ENCODE results near the gene STX10.

Gene STX10

GRCh38 chr19:13100841-13101589, 49.2 kb downstream of the STX10 start:
- Histone ChIP-seq H3K27ac (ENCODE audit: insufficient read depth, low read length, poor library complexity, severe bottlenecking) (peak overlapping the region; percentile 40), H3K4me3 (ENCODE audit: insufficient read depth, low read depth, low read length, poor library complexity, severe bottlenecking) (peak overlapping the region; percentile 63), H3K27me3 (replicated peaks; ENCODE audit: control insufficient read depth, insufficient read depth, low read length, poor library complexity, severe bottlenecking) (peaks cover 19% of the 10 kb centered on the region), H3K36me3 (ENCODE audit: control insufficient read depth, insufficient read depth, low read length) (no peaks in the 10 kb centered on the region), H3K4me1 (ENCODE audit: control insufficient read depth, insufficient read depth, low read length, poor library complexity, severe bottlenecking) (peaks cover 80% of the 10 kb centered on the region), H3K9me3 (ENCODE audit: control insufficient read depth, low read length) (no peaks in the 10 kb centered on the region)
- DNase-seq, result no peak

- H3K27ac ChIP-seq (ENCODE audit: insufficient read depth, low read length, poor library complexity, severe bottlenecking), result peak overlapping the region; percentile 85
- H3K27me3 ChIP-seq (replicated peaks; ENCODE audit: control insufficient read depth, insufficient read depth, low read length, poor library complexity, severe bottlenecking), result peaks cover 26% of the 10 kb centered on the region
- H3K4me1 ChIP-seq (ENCODE audit: control insufficient read depth, insufficient read depth, low read length, poor library complexity, severe bottlenecking), result peaks cover 85% of the 10 kb centered on the region
- H3K4me3 ChIP-seq (ENCODE audit: insufficient read depth, low read depth, low read length, poor library complexity, severe bottlenecking), result no peak overlapping the region
- H3K36me3 ChIP-seq (ENCODE audit: control insufficient read depth, insufficient read depth, low read length), result no peaks in the 10 kb centered on the region
- peak in 2 of 3 donors; percentile 59 to 66 for DNase-seq
- H3K9me3 ChIP-seq (ENCODE audit: control insufficient read depth, low read length), result no peaks in the 10 kb centered on the region
Measured at GRCh38 chr19:13100031-13100588, 50.1 kb downstream of the STX10 start.

- peak; percentile 69 to 72 (median 71) for DNase-seq
- Histone ChIP-seq H3K4me3 (ENCODE audit: insufficient read depth, low read depth, low read length, poor library complexity, severe bottlenecking) (peak overlapping the region; percentile 40), H3K4me1 (ENCODE audit: control insufficient read depth, insufficient read depth, low read length, poor library complexity, severe bottlenecking) (peaks cover 85% of the 10 kb centered on the region)
Measured at GRCh38 chr19:13099073-13099999, 50.8 kb downstream of the STX10 start.

GRCh38 chr19:13098277-13099072, 51.7 kb downstream of the STX10 start:
- Histone ChIP-seq H3K4me1 (ENCODE audit: control insufficient read depth, insufficient read depth, low read length, poor library complexity, severe bottlenecking) (peaks cover 78% of the 10 kb centered on the region), H3K27ac (ENCODE audit: insufficient read depth, low read length, poor library complexity, severe bottlenecking) (peak overlapping the region; percentile 85)
- DNase-seq, result no peak

More at GRCh38 chr19:13099073-13099999, 50.8 kb downstream of the STX10 start:
- no peaks in the 10 kb centered on the region for H3K9me3 ChIP-seq (ENCODE audit: control insufficient read depth, low read length)
- peak overlapping the region; percentile 85 for H3K27ac ChIP-seq (ENCODE audit: insufficient read depth, low read length, poor library complexity, severe bottlenecking)
- H3K36me3 ChIP-seq (ENCODE audit: control insufficient read depth, insufficient read depth, low read length), result no peaks in the 10 kb centered on the region
- peaks cover 26% of the 10 kb centered on the region for H3K27me3 ChIP-seq (replicated peaks; ENCODE audit: control insufficient read depth, insufficient read depth, low read length, poor library complexity, severe bottlenecking)

GRCh38 chr19:13097463-13098258, 52.5 kb downstream of the STX10 start:
- H3K27me3 ChIP-seq (replicated peaks; ENCODE audit: control insufficient read depth, insufficient read depth, low read length, poor library complexity, severe bottlenecking), result peaks cover 26% of the 10 kb centered on the region
- H3K36me3 ChIP-seq (ENCODE audit: control insufficient read depth, insufficient read depth, low read length), result no peaks in the 10 kb centered on the region
- peak overlapping the region; percentile 60 for H3K27ac ChIP-seq (ENCODE audit: insufficient read depth, low read length, poor library complexity, severe bottlenecking)
- no peaks in the 10 kb centered on the region for H3K9me3 ChIP-seq (ENCODE audit: control insufficient read depth, low read length)
- peaks cover 71% of the 10 kb centered on the region for H3K4me1 ChIP-seq (ENCODE audit: control insufficient read depth, insufficient read depth, low read length, poor library complexity, severe bottlenecking)
- DNase-seq, result no peak
- H3K4me3 ChIP-seq (ENCODE audit: insufficient read depth, low read depth, low read length, poor library complexity, severe bottlenecking), result peak overlapping the region; percentile 35

More at GRCh38 chr19:13098277-13099072, 51.7 kb downstream of the STX10 start:
- Histone ChIP-seq H3K36me3 (ENCODE audit: control insufficient read depth, insufficient read depth, low read length) (no peaks in the 10 kb centered on the region), H3K4me3 (ENCODE audit: insufficient read depth, low read depth, low read length, poor library complexity, severe bottlenecking) (peak overlapping the region; percentile 40), H3K9me3 (ENCODE audit: control insufficient read depth, low read length) (no peaks in the 10 kb centered on the region), H3K27me3 (replicated peaks; ENCODE audit: control insufficient read depth, insufficient read depth, low read length, poor library complexity, severe bottlenecking) (peaks cover 26% of the 10 kb centered on the region)

GRCh38 chr19:13097033-13097462, 53.1 kb downstream of the STX10 start:
- H3K27me3 ChIP-seq (replicated peaks; ENCODE audit: control insufficient read depth, insufficient read depth, low read length, poor library complexity, severe bottlenecking), result peaks cover 26% of the 10 kb centered on the region
- H3K9me3 ChIP-seq (ENCODE audit: control insufficient read depth, low read length), result no peaks in the 10 kb centered on the region
- H3K36me3 ChIP-seq (ENCODE audit: control insufficient read depth, insufficient read depth, low read length), result no peaks in the 10 kb centered on the region
- peak overlapping the region; percentile 60 for H3K27ac ChIP-seq (ENCODE audit: insufficient read depth, low read length, poor library complexity, severe bottlenecking)
- DNase-seq, result no peak
- H3K4me1 ChIP-seq (ENCODE audit: control insufficient read depth, insufficient read depth, low read length, poor library complexity, severe bottlenecking), result peaks cover 65% of the 10 kb centered on the region
- peak overlapping the region; percentile 35 for H3K4me3 ChIP-seq (ENCODE audit: insufficient read depth, low read depth, low read length, poor library complexity, severe bottlenecking)

- H3K4me3 ChIP-seq (ENCODE audit: insufficient read depth, low read depth, low read length, poor library complexity, severe bottlenecking), result peak overlapping the region; percentile 27
Measured at GRCh38 chr19:13095934-13096927, 53.9 kb downstream of the STX10 start.

DNA sequence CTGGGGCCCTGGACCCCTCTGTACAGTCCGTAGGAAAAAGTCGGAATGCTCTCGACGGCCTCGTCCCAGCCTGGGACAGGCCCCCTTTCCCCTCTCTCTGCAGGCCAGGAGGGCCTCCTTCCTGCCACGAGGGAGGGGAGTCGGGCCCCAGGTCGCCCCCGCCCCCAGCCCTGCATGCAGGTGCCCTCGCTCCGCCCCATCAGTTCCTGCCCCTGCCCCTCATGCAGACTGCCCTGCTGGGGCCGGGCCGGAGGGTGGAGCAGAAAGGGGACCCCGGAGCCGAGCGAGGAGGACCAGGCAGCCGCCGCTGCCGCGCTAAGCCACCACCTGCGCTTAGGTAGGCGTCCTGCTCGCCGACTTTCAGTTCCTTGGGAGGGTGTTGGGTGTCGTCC, 54.8 kb downstream of the STX10 start:
- H3K27me3 ChIP-seq (replicated peaks; ENCODE audit: control insufficient read depth, insufficient read depth, low read length, poor library complexity, severe bottlenecking), result peaks cover 26% of the 10 kb centered on the region
- no peak for DNase-seq
- H3K4me3 ChIP-seq (ENCODE audit: insufficient read depth, low read depth, low read length, poor library complexity, severe bottlenecking), result peak overlapping the region; percentile 27
- peak overlapping the region; percentile 50 for H3K27ac ChIP-seq (ENCODE audit: insufficient read depth, low read length, poor library complexity, severe bottlenecking)
- H3K36me3 ChIP-seq (ENCODE audit: control insufficient read depth, insufficient read depth, low read length), result no peaks in the 10 kb centered on the region
- H3K4me1 ChIP-seq (ENCODE audit: control insufficient read depth, insufficient read depth, low read length, poor library complexity, severe bottlenecking), result peaks cover 48% of the 10 kb centered on the region
- no peaks in the 10 kb centered on the region for H3K9me3 ChIP-seq (ENCODE audit: control insufficient read depth, low read length)

More at GRCh38 chr19:13095934-13096927, 53.9 kb downstream of the STX10 start:
- H3K27ac ChIP-seq (ENCODE audit: insufficient read depth, low read length, poor library complexity, severe bottlenecking), result peak overlapping the region; percentile 50
- H3K9me3 ChIP-seq (ENCODE audit: control insufficient read depth, low read length), result no peaks in the 10 kb centered on the region
- no peak for DNase-seq
- peaks cover 57% of the 10 kb centered on the region for H3K4me1 ChIP-seq (ENCODE audit: control insufficient read depth, insufficient read depth, low read length, poor library complexity, severe bottlenecking)
- H3K36me3 ChIP-seq (ENCODE audit: control insufficient read depth, insufficient read depth, low read length), result no peaks in the 10 kb centered on the region
- peaks cover 26% of the 10 kb centered on the region for H3K27me3 ChIP-seq (replicated peaks; ENCODE audit: control insufficient read depth, insufficient read depth, low read length, poor library complexity, severe bottlenecking)
